Limb (tissue), 2 donors: ENCODE data around the gene CYP4F11.
"Not testable (repeated sequence)": the region's sequence is repeated elsewhere in the genome, so short reads cannot be mapped to it uniquely, and the experiment has no call there.

ENCODE experiments used
- DNase-seq, 2 donors: peaks; one replicate each; pipeline ENCODE4 v3.0.0-alpha.2; 2016; ENCODE audit errors: extremely low spot score in 2 of 2

CYP4F11 gene, protein sequence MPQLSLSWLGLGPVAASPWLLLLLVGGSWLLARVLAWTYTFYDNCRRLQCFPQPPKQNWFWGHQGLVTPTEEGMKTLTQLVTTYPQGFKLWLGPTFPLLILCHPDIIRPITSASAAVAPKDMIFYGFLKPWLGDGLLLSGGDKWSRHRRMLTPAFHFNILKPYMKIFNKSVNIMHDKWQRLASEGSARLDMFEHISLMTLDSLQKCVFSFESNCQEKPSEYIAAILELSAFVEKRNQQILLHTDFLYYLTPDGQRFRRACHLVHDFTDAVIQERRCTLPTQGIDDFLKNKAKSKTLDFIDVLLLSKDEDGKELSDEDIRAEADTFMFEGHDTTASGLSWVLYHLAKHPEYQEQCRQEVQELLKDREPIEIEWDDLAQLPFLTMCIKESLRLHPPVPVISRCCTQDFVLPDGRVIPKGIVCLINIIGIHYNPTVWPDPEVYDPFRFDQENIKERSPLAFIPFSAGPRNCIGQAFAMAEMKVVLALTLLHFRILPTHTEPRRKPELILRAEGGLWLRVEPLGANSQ

DNA sequence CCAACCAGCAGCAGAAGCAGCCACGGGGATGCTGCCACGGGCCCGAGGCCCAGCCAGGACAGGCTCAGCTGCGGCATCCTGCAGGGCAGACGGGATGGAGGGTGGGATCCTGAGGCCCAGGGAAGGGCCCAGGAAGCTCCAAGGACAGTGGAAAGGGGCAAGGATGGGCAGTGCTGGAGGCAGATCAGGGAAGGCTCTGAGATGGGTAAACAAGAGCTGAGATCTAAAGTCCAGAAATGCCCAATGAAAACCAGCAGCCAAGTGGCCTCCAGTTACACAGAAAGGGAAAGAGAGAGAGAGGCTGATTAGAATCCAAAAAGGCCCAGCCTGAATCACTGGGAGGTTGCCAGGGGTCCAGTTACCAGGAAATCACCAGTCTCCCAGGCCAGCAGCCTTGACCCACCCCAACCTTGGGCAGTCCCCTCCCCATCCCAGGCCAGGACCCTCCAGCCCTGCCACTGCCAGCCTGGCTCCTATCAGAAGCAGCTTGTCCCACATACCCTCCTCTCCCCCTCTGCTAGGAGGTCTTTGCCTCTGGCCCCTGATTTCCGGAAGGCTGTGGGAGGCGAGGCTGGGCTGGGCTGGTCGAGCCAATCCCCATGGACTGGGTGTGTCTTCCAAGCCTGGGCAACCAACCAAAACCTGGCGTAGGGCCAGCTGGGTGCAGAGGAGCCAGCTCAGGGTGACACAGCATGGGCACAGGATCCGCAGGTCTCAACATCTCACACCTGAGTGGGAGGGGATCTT, at the start of gene CYP4F11:
TSS of gene CYP4F11 (minus strand) at position 198 of the 747 bp plus-strand sequence. CDS start at position 77, 121 bp downstream.
- DNase-seq, result no peak

DNA sequence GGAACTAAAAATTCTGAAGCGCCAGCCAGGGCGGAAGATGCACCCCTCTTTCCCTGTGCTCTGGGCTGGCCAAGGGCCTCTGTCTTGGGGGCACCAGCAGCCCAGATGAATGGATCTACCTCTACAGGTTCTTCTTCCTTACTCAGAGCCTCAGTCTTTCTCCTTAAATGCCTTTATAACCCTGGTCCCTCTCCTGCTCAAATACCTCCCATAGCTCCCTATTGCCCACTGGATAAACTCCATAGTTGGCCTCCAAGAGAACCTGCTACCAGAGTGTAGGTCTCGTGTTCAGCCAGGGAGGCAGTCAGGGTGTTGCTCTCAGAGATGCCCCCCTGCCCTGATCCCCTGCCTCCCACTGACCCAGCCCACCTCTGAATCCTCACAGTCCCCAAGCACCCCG, 45.0 kb upstream of the CYP4F11 start:
- DNase-seq, result no peak

DNA sequence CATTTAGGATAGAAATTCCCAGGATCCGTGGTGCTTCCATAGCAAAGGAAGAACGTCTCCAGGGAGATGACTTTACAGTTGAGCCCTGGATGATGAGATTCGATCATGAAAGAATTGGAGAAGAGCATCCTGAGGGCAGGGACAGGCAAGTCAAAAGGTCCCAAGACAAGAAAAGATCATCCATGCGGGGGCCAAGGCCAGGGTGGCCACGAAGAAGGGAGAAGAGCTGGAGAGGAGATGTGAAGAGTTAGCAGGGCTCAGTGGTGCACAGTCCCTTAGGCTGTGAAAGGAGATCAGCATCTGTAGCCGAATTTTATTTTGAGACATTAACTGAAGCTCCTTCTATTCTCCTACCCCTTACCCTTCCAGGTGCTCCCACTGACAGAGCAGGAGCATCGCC, 43.4 kb upstream of the CYP4F11 start:
- no peak for DNase-seq

GRCh38 chr19:15976836-15977689, 42.7 kb upstream of the CYP4F11 start:
- no peak for DNase-seq

GRCh38 chr19:15974856-15975255, 40.5 kb upstream of the CYP4F11 start:
- no peak for DNase-seq

GRCh38 chr19:15972043-15972442, 37.7 kb upstream of the CYP4F11 start:
- not testable (repeated sequence) for DNase-seq

GRCh38 chr19:15971224-15971780, 37.0 kb upstream of the CYP4F11 start:
- no peak for DNase-seq

DNA sequence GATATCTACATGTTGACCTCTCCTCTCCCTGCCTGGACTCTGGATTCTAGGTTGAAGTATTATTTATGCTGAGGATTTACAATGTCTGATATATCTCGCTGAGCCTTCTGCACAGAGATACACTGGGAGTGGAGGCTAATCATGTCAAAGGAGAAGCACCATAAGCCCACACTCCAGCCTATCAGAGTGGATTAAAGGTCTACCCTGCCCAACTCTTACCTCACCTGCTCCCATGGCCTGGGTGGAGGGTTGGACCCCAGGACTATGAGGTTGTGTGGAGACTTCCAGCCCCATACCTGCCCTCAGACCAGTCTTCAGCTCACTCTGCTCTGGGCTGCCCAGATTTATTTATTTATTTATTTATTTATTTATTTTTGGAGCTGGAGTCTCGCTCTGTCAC, 29.9 kb upstream of the CYP4F11 start:
- no peak for DNase-seq

DNA sequence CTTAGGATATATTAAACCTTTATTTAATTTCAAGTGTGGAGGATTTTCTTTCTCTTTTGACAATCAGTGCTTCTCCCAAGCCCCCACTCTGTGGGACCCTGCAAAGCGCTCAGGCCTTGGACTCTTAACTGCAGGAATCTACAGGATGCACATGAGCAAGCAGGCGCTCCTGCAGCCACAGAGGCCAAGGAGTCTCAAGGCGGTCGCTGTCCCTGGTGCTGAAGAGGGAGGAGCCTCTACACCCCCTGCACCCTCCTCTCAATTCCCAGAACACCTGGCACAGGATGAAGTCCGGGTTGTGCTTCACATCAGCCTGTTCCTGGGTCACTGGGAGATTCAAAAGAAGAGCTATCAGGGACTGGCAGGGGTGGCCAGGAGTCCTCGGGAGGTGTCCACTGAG, 28.0 kb upstream of the CYP4F11 start:
- DNase-seq, result no peak

DNA sequence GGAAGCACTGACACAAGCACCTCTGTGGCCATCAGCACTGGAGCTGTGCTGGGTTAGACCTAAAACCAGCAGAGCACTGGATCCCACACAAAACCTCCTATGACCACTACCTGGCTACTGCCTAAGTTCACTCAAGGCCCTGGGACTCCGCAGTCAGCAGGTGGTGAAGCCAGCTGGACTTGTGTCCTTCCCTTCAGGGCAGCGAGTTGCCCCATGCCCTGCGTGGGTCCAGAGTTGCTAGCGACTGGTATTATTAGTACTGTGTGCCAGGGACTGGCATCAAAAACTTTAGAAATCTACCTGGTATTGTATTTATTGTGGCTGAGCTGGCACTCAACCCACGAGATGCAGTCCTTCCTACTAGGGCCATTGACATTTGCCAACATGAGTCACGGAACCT, 20.5 kb upstream of the CYP4F11 start:
- DNase-seq, result no peak

- DNase-seq, result no peak
These were observed 14.1 kb upstream of the CYP4F11 start, which contains the start of gene OR10H4 for GRCh38 chr19:15948223-15949058. Gene OR10H4 (plus strand): TSS chr19:15949008. CDS start chr19:15949008, 0 bp downstream.

GRCh38 chr19:15945301-15945700, 11.0 kb upstream of the CYP4F11 start:
- no peak for DNase-seq

DNA sequence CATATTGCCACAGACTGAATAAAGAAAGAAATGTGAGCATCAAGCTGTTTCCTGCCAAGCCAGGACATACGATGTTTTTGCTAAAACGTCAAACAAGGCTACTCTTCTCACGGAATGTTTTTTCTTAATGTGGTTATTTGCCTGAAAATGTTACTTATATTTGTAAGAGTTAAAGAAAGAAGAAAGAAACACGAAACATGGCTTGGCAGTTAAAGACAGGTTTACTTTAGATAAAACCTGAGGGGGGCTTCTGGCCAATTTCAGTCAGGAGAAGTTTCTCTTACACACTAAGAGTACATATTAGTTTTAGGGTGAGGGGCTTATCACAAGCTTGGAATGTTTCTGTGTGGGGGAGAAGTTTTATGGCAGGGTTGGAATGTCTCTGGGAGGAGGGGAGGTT, 10.1 kb upstream of the CYP4F11 start:
- DNase-seq, result no peak

GRCh38 chr19:15937771-15938170, 3.4 kb upstream of the CYP4F11 start:
- no peak for DNase-seq

- no peak for DNase-seq
These were observed 2.6 kb upstream of the CYP4F11 start for GRCh38 chr19:15936950-15937349.

DNA sequence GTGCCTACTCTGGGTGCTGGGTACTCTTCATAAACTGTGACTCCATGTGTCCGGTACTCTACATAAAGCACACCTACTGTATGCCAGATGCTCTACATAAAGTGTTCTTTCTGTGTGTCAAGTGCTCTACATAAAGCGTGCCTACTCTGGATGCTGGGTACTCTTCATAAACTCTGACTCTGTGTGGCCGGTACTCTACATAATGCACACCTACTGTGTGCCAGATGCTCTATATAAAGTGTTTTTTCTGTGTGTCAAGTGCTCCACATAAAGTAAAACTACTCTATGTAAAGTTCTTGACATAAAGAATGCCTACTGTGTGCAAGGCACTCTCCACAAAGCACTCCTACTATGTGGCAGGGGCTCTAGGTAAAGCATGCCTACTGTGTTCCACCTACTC, 1.8 kb upstream of the CYP4F11 start:
- no peak for DNase-seq

DNA sequence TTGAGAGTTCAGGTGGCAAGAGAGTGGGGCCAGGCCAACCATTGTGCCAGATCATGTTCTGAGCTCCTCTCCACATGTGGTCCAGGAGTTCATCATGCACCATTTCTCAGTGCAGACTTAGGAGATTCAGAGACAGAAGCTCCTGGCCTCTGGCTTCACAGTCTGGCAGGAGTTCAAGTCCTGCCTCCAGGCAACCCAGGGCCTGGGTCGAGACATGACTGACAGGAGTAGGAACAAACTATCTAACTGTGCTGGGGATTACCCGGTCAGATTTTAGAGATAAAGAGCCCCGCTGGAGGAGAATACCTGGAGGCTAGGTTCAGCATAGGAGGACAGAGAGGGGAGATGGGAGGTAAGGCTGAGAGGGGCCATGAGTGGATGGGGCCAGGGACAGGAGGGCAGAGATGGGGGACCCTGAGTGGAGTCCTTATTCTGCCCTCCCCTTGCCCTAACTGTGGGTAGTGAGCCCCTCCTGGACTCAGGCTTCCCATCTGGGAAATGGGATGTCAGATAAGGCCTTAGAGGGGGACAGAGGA, 906 bp upstream of the CYP4F11 start:
- no peak for DNase-seq

GRCh38 chr19:15933761-15934331, 483 bp downstream of the CYP4F11 start:
- not testable (repeated sequence) for DNase-seq

DNA sequence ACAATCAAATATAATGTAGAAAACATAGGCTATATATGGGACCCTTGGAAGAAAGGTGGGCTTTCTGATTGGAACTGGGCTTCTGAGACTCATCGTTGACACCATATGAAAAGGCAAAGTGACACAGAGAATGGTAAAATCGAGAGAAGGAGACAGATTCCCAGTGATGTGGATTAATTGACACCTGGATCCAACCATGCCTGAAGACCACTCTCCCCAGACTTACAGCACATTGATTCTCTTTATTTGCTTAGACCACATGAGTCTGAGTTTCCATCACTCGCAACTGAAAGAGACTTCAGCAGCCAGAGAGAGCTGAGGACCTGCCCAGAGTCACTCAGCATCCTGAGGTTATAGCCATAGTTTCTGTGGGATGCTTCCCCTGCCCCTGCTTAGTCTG, 6.0 kb downstream of the CYP4F11 start:
- no peak for DNase-seq

- no peak for DNase-seq
These were observed 7.8 kb downstream of the CYP4F11 start for GRCh38 chr19:15926484-15926883.
